GM12801 (cell line): ENCODE results near the gene SLC2A9.

Source experiments
- TF ChIP-seq, protein P1 (sequence below): IDR thresholded peaks from one replicate; pipeline ENCODE4 v1.5.1; 2011; ENCODE audit warnings: control low read depth; ENCODE audit not compliant: insufficient read length; ENCODE audit errors: extremely low read depth

The SLC2A9 gene

GRCh38 chr4:9849538-9849920 is 171.8 kb downstream of the SLC2A9 start:
- TF ChIP-seq, protein P1, sequence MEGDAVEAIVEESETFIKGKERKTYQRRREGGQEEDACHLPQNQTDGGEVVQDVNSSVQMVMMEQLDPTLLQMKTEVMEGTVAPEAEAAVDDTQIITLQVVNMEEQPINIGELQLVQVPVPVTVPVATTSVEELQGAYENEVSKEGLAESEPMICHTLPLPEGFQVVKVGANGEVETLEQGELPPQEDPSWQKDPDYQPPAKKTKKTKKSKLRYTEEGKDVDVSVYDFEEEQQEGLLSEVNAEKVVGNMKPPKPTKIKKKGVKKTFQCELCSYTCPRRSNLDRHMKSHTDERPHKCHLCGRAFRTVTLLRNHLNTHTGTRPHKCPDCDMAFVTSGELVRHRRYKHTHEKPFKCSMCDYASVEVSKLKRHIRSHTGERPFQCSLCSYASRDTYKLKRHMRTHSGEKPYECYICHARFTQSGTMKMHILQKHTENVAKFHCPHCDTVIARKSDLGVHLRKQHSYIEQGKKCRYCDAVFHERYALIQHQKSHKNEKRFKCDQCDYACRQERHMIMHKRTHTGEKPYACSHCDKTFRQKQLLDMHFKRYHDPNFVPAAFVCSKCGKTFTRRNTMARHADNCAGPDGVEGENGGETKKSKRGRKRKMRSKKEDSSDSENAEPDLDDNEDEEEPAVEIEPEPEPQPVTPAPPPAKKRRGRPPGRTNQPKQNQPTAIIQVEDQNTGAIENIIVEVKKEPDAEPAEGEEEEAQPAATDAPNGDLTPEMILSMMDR: no peak

GRCh38 chr4:9847968-9848748 is 173.1 kb downstream of the SLC2A9 start:
- TF ChIP-seq, protein P1: no peak

- TF ChIP-seq, protein P1: no peak
Measured at GRCh38 chr4:9845791-9846493, 175.4 kb downstream of the SLC2A9 start.

DNA sequence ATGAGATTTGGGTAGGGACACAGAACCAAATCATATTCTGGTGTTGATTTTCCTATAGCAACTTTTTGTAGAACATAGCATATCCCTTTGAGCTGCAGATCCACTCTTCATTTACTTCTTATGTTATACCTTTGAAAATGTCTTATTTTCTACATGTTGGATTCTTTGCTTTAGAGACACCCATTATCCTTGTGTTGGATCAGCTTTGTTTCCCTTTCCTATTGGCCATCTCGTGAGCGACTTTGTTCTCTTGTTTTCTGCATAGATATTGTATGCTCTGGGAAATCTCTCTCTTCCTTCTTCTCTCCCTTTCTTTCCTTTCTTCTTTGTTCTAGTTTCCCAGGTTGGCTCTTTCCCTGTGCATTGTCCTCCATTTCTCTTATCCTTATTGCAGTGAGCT is 180.2 kb downstream of the SLC2A9 start:
- TF ChIP-seq, protein P1: no peak

DNA sequence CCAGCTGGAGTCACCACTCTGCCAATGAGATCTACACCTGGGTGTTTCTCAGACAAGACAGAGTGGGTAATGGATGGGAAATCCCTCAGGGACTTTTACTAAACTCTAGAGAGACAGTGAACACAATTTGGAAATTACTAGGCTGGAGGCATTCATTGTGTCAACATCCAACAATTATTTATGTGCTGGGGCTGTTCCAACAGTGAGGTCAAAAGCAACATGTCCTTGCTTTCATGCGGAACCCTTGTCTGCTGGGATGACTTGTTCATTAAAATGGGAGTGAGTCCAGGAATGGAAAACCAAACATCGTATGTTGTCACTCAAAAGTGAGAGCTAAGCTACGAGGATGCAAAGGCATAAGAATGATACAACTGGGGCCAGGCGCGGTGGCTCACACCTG is 185.9 kb downstream of the SLC2A9 start:
- TF ChIP-seq, protein P1: no peak

DNA sequence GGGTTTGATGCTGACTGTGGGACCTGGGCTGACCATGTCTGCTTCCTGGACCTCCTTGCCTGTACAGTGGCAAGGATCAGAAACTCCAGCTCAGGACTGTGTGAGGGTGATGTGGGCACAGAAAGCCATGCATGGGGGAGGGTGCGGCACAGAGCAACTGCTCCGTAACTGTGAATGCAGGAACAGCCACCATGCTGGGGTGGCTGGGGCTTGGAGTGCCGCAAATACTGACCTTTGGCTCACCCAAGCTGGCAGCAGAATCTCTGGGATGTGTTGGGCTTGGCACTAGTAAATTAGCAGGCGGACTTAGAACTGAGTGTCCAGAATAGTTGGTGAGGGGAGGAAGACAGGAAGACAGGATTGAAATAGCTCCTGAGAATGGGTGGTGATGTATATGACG is 187.9 kb downstream of the SLC2A9 start:
- TF ChIP-seq, protein P1: no peak

- TF ChIP-seq, protein P1: no peak
Measured at GRCh38 chr4:9832640-9833039, 188.7 kb downstream of the SLC2A9 start.
